IPS DF 4.7 (cell line): ENCODE data around the gene FAM53B.

Experiments
- DNase-seq: peaks from one replicate; pipeline ENCODE4 v3.0.0-alpha.2; 2013; ENCODE audit warnings: low spot score; ENCODE audit errors: extremely low read depth

Gene FAM53B

GRCh38 chr10:124728071-124728829 lies 15.9 kb downstream of the FAM53B start:
- no peak for DNase-seq

- DNase-seq: no peak
Observed at GRCh38 chr10:124727361-124727960, 16.7 kb downstream of the FAM53B start.

- DNase-seq: no peak
Observed at GRCh38 chr10:124725791-124726190, 18.4 kb downstream of the FAM53B start.

GRCh38 chr10:124725171-124725631 lies 19.0 kb downstream of the FAM53B start:
- no peak for DNase-seq

GRCh38 chr10:124724279-124725027 lies 19.7 kb downstream of the FAM53B start:
- DNase-seq: no peak

- DNase-seq: no peak
Observed at GRCh38 chr10:124723826-124724225, 20.4 kb downstream of the FAM53B start.

- DNase-seq: no peak
Observed at GRCh38 chr10:124722798-124723783, 21.1 kb downstream of the FAM53B start.

- DNase-seq: no peak
Observed at GRCh38 chr10:124721330-124722045, 22.7 kb downstream of the FAM53B start.

- no peak for DNase-seq
Observed at GRCh38 chr10:124719213-124719851, 24.8 kb downstream of the FAM53B start.

GRCh38 chr10:124717911-124718741 lies 26.1 kb downstream of the FAM53B start:
- DNase-seq: no peak

GRCh38 chr10:124717041-124717757 lies 27.0 kb downstream of the FAM53B start:
- DNase-seq: no peak

GRCh38 chr10:124716369-124716768 lies 27.8 kb downstream of the FAM53B start:
- no peak for DNase-seq

GRCh38 chr10:124715439-124715838 lies 28.7 kb downstream of the FAM53B start:
- DNase-seq: no peak

GRCh38 chr10:124713679-124714255 lies 30.4 kb downstream of the FAM53B start:
- DNase-seq: no peak

GRCh38 chr10:124712704-124713407 lies 31.3 kb downstream of the FAM53B start:
- no peak for DNase-seq

- no peak for DNase-seq
Observed at GRCh38 chr10:124711145-124711544, 33.0 kb downstream of the FAM53B start.

- no peak for DNase-seq
Observed at GRCh38 chr10:124710266-124710881, 33.8 kb downstream of the FAM53B start.
